C4-2B (cell line): ENCODE results near the gene EMP1.
A peak's percentile ranks its signal among the peaks of the same experiment; 100 is the strongest.

Experiments used
- H3K27ac ChIP-seq: fragments of 450-650 bp; 2 replicates; pipeline ENCODE4 v1.5.1; 2017
- CTCF ChIP-seq: fragments of 450-650 bp; conservative IDR thresholded peaks from 2 replicates; pipeline ENCODE4 v1.5.1; 2017; ENCODE audit warnings: mild to moderate bottlenecking
- ZFX ChIP-seq: fragments of 450-650 bp; IDR thresholded peaks from 2 replicates; pipeline ENCODE4 v1.6.1; 2017

The EMP1 gene

DNA sequence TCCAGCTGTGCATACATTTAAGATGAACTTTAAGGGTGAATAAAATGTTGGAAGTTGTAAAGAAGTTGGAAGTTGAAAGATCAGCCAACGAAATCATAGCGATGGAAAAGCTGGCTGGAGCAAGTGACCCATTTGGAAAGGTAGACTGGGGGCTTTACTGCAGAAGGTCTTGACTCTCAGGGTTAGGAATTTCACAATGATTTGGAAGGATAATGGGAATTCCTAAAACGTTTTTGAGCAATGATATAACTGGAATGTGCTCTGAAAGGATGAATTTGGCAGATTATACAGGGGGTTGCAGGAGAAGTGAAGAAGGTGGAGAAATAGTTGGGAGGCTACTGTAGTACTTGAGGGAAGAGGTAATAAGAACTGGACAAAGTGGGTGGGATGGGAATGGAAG lies 27.4 kb downstream of the EMP1 start:
- TF ChIP-seq CTCF (no peak), ZFX (no peak)
- H3K27ac ChIP-seq: no peak overlapping the region

DNA sequence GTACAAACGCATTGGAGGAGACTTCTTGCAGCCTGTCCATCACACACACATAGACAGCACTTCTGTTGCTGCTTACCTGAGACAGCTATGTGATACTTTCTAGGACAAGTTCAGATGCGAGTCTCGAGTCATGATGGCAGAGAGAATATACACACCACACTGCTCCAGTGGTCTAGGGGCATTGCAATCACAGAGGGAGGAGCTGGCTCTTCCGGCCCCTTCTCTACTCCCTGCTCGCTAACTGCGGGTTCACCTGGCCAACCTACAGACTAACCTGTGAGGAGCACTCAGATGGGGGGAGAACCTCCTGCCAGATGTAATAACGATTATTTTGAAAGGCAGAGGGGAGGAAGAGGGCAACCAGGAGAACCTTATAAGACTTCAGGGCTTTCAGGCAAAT lies 30.7 kb downstream of the EMP1 start:
- TF ChIP-seq CTCF (no peak), ZFX (no peak)
- no peak overlapping the region for H3K27ac ChIP-seq

GRCh38 chr12:13228579-13228978 lies 32.1 kb downstream of the EMP1 start:
- no peak overlapping the region for H3K27ac ChIP-seq
- TF ChIP-seq CTCF (no peak), ZFX (no peak)

DNA sequence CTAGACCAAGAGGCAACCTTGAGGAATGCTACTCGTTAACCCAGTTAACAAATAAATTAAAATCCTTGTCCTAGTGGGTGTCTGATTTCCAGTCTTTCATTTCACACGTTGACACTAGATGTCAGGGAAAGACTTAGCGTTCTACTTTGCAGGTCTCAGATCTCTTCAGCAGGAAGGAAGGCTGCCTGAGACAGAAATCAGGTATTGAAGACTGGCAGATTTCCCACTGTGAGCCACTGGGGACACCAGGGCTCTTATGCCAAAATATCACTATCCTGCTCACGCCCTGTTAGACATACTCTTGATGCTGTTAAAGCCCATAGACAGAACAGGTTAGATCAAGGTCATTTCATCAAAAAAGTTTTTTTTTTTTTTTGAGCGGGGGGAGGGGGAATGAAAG lies 33.0 kb downstream of the EMP1 start:
- TF ChIP-seq ZFX: no peak
- TF ChIP-seq CTCF: no peak

DNA sequence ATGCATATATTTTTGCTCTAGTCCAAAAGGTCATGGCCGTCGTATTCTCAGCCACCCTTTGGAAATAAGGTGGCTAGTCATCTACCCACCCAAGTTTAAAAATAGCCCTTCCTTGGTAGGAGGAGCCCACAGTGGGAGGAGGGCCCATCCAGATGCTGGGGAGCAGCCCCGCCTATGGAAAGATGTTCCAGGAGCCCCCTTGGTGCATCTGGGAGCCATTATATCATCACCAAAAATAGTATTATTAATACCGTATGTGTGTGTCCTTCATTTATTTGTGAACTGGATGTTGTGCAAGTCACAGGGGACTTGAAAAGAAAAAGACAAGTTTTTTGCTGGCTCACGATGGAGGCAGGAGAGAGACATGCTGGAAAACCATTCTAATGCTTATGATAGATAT lies 34.0 kb downstream of the EMP1 start:
- no peak for TF ChIP-seq ZFX
- TF ChIP-seq CTCF: no peak
- no peak overlapping the region for H3K27ac ChIP-seq

More for the DNA sequence above, 33.0 kb downstream of the EMP1 start:
- H3K27ac ChIP-seq: no peak overlapping the region

DNA sequence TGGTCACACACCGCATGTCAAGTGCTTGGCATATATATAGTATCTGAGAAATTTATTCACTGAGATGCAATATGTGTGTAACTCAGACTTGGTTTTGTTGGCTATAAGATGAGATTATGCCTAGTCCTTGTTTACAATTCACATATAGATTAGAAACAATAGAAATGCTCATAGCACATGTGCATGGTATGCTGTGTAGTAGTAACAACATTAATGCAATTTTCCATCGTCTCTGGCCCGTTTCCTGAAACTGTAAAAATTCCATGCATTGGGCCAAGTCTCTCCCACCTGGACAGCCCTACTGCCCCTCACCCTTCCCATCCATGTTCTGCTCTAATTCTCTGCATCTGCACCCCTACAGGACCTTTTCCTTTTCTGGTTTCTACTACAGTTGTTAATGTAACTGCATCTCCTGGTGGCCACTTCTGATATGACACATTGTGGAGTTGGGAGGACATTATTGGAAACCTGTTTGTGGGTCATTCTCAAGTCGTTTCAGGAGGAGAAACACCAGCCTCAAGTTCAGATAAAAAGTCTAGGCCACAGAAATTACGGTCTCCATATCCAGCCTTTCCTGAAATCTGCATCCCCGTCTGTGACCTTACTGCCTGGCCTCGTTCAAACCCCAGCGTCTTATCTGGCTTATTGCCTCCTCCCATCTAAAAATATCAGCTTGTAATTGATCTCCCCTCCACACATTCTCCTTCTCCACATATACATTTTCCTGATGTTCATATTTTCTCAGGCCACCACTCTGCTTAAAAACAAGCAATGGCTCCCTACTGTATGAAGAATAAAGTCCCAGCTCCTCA lies 37.5 kb downstream of the EMP1 start:
- no peak overlapping the region for H3K27ac ChIP-seq
- no peak for TF ChIP-seq ZFX
- TF ChIP-seq CTCF: peak; percentile 92

- no peak overlapping the region for H3K27ac ChIP-seq
- TF ChIP-seq ZFX: no peak
- TF ChIP-seq CTCF: no peak
Observed at GRCh38 chr12:13238204-13238603, 41.7 kb downstream of the EMP1 start.
